Colonic mucosa (tissue), 4 donors: ENCODE data around the gene FYTTD1. TPM values are rescaled to one million over a fixed set of nuclear protein-coding genes. Genes with fewer than 3 reads are reported as not detected.
"Not testable (repeated sequence)": the region's sequence is repeated elsewhere in the genome, so short reads cannot be mapped to it uniquely, and the experiment has no call there.

ENCODE experiments used
- DNase-seq: peaks from one replicate; pipeline ENCODE4 v3.0.0-alpha.2; 2020
- H3K27ac ChIP-seq: fragments of 200-600 bp; one replicate; pipeline ENCODE4 v1.8.0; 2021
- H3K27me3 ChIP-seq: fragments of 200-600 bp; one replicate; pipeline ENCODE4 v1.8.0; 2021
- H3K36me3 ChIP-seq: fragments of 200-600 bp; one replicate; pipeline ENCODE4 v1.8.0; 2021
- H3K4me1 ChIP-seq: fragments of 200-600 bp; one replicate; pipeline ENCODE4 v1.8.0; 2021; ENCODE audit warnings: mild to moderate bottlenecking
- H3K4me3 ChIP-seq: fragments of 200-600 bp; one replicate; pipeline ENCODE4 v1.8.0; 2021
- H3K9ac ChIP-seq, 2 donors: one replicate each; pipeline ENCODE4 v1.7.0; 2013; ENCODE audit warnings: control low read depth in 2 of 2, low read depth in 2 of 2, low read length in 2 of 2
- H3K9me3 ChIP-seq: fragments of 200-600 bp; one replicate; pipeline ENCODE4 v1.8.0; 2021
- intact Hi-C: fragments of 100-400 bp; cut with DNase I; formaldehyde crosslinking; loops from one replicate; pipeline ENCODE4 v1.14.1; 2022
- total RNA-seq, 2 donors: library from RNA; stranded (reverse); fragmentation: NEBNext Ultra II Directional in 1 of 2; extraction: Animal tissue kit (Norgen Biotek cat#: 25700) in 1 of 2; gene quantifications; one replicate each; pipeline ENCODE4 v1.2.1, GENCODE V29; 2021
- TF ChIP-seq, protein P1 (sequence below): fragments of 200-600 bp; IDR thresholded peaks from one replicate; pipeline ENCODE4 v1.8.0; 2022; ENCODE audit warnings: antibody characterized with exemption, mild to moderate bottlenecking
- donor health status: healthy.
- donor health status: DM: no; HTN: no; CAD: no.
- donor health status: DM: no; HTN: no; CAD: no.

FYTTD1 gene
- total RNA-seq, 2 donors from 2014 or later = 27.1 to 37.7 TPM

DNA sequence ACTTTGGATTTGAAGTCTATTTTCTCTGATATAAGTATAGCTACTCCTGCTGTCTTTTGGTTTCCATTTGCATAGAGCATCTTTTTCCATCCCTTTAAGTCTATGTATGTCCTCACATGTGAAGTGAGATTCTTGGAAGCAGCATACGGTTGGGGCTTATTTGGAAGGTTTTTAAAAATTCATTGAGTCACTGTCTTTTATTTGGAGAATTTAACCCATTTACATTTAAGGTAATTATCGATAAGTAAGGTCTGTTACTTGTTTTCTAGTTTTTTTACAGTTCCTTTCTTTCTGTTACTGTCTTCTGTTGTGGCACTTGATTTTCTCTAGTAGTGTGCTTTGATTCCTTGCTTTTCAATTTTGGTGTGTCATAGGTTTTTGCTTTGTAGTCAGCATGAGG is 26.9 kb upstream of the FYTTD1 start:
- DNase-seq = no peak
- no peaks in the 10 kb centered on the region for H3K4me1 ChIP-seq
- TF ChIP-seq, protein P1, sequence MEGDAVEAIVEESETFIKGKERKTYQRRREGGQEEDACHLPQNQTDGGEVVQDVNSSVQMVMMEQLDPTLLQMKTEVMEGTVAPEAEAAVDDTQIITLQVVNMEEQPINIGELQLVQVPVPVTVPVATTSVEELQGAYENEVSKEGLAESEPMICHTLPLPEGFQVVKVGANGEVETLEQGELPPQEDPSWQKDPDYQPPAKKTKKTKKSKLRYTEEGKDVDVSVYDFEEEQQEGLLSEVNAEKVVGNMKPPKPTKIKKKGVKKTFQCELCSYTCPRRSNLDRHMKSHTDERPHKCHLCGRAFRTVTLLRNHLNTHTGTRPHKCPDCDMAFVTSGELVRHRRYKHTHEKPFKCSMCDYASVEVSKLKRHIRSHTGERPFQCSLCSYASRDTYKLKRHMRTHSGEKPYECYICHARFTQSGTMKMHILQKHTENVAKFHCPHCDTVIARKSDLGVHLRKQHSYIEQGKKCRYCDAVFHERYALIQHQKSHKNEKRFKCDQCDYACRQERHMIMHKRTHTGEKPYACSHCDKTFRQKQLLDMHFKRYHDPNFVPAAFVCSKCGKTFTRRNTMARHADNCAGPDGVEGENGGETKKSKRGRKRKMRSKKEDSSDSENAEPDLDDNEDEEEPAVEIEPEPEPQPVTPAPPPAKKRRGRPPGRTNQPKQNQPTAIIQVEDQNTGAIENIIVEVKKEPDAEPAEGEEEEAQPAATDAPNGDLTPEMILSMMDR = no peak
- no peak overlapping the region for H3K9ac ChIP-seq
- no peak overlapping the region for H3K4me3 ChIP-seq
- H3K27me3 ChIP-seq = no peaks in the 10 kb centered on the region
- no peaks in the 10 kb centered on the region for H3K36me3 ChIP-seq
- no peaks in the 10 kb centered on the region for H3K9me3 ChIP-seq
- intact Hi-C loops = no loop called here
- no peak overlapping the region for H3K27ac ChIP-seq

DNA sequence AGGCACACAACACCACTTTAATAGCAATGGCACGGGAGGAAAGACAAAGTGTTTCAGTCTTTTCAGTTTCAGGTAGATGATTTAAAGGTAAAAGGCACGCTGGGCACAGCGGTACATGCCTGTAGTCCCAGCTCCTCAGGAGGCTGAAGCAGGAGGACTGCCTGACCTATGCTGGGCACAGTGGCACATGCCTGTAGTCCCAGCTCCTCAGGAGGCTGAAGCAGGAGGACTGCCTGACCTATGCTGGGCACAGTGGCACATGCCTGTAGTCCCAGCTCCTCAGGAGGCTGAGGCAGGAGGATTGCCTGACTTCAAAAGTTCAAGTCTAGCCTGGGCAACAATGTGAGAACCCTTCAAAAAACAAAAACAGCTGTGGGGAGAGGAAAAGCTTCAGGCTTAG is 21.8 kb upstream of the FYTTD1 start:
- intact Hi-C loops, H3K9ac ChIP-seq, H3K4me3 ChIP-seq, H3K27me3 ChIP-seq, H3K4me1 ChIP-seq, H3K9me3 ChIP-seq, H3K27ac ChIP-seq, DNase-seq, H3K36me3 ChIP-seq: not testable (repeated sequence)

DNA sequence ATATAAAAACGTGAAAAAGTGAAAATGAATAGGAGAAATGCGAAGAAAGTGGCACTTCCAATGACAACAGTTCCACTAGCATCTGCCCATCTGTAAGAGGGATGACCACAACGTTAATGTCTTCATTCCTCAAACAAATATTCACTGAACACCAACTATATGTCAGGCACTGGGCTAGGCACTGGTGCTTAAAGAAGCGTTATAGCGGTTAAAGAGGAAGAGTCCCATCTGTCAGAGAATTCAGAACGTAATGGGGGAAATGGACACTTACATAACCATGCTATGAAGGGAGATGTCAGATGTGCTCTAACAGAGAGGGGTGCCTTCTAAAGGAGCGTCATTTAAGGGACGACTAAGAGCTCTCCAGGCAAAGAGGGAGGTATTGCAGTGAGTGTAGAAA is 21.2 kb upstream of the FYTTD1 start:
- no peaks in the 10 kb centered on the region for H3K36me3 ChIP-seq
- H3K9me3 ChIP-seq = no peaks in the 10 kb centered on the region
- intact Hi-C loops = no loop called here

DNA sequence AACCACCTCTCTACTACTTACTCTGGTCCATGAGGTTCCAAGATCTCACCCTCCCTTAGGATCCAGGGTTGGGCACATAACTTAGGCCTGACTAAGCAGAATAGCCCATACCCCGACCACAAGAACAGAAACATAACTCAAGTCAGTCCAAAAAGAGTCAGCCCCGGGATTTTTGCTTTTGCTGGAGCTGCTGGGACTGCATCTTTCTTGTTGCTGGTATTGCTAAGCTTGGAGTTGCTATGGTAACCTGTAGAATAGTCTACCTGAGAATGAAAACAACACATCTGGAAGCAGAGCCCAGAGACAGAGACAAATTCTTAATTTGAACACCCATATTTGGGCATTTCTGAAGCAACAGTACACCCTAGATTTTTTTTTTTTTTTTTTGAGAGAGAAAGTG is 19.5 kb upstream of the FYTTD1 start:
- no peaks in the 10 kb centered on the region for H3K36me3 ChIP-seq
- H3K9ac ChIP-seq = no peak overlapping the region
- no peak overlapping the region for H3K27ac ChIP-seq
- no peaks in the 10 kb centered on the region for H3K27me3 ChIP-seq
- H3K4me3 ChIP-seq = no peak overlapping the region
- TF ChIP-seq, protein P1 = no peak
- peaks cover 4% of the 10 kb centered on the region for H3K4me1 ChIP-seq
- intact Hi-C loops = no loop called here
- H3K9me3 ChIP-seq = no peaks in the 10 kb centered on the region
- no peak for DNase-seq

More for the DNA sequence above, 21.2 kb upstream of the FYTTD1 start:
- no peak overlapping the region for H3K27ac ChIP-seq
- H3K4me3 ChIP-seq = no peak overlapping the region
- no peak overlapping the region for H3K9ac ChIP-seq
- TF ChIP-seq, protein P1 = no peak
- H3K27me3 ChIP-seq = no peaks in the 10 kb centered on the region
- no peaks in the 10 kb centered on the region for H3K4me1 ChIP-seq
- no peak for DNase-seq

DNA sequence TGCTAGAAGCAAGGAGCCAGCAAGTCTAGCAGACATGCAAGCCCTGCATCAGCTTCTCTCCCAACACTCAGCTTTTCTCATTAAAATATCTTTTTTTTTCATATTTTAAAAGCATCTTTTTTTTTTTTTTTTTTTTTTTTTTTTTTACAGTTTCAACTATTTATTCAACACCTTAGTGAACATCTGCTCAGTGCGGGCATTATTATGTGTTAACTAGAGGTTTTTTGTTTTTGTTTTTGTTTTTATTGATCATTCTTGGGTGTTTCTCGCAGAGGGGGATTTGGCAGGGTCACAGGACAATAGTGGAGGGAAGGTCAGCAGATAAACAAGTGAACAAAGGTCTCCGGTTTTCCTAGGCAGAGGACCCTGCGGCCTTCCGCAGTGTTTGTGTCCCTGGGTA is 18.9 kb upstream of the FYTTD1 start:
- H3K4me1 ChIP-seq, intact Hi-C loops, H3K9ac ChIP-seq, H3K36me3 ChIP-seq, H3K27me3 ChIP-seq, DNase-seq, H3K4me3 ChIP-seq, H3K27ac ChIP-seq, H3K9me3 ChIP-seq: not testable (repeated sequence)

DNA sequence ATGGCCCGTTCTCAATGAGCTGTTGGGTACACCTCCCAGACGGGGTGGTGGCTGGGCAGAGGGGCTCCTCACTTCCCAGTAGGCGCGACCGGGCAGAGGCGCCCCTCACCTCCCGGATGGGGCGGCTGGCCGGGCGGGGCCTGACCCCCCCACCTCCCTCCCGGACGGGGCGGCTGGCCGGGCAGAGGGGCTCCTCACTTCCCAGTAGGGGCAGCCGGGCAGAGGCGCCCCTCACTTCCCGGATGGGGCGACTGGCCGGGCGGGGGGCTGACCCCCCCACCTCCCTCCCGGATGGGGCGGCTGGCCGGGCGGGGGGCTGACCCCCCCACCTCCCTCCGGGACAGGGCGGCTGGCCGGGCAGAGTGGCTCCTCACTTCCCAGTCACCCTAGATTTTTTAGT is 18.2 kb upstream of the FYTTD1 start:
- intact Hi-C loops, DNase-seq, H3K9ac ChIP-seq, H3K27me3 ChIP-seq, H3K9me3 ChIP-seq, H3K4me1 ChIP-seq, H3K36me3 ChIP-seq, H3K4me3 ChIP-seq, H3K27ac ChIP-seq: not testable (repeated sequence)

DNA sequence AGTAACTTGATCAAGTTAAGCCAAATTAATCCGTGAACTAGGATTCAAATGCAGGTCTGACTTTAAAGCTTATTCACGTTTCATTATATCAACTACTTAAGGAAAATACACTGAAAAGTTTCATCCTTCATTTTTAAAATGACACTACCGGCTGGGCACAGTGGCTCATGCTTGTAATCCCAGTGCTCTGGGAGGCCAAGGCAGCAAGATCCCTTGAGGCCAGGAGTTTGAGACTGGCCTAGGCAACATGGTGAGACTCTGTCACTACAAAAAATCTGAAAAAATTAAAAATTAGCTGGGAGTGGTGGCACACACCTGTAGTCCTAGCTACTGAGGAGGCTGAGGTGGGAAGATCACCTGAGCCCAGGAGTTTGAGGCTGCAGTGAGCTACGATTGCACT is 16.6 kb upstream of the FYTTD1 start:
- TF ChIP-seq, protein P1 = no peak
- Histone ChIP-seq H3K9me3 (no peaks in the 10 kb centered on the region), H3K4me3 (no peak overlapping the region), H3K4me1 (peaks cover 14% of the 10 kb centered on the region), H3K9ac (no peak overlapping the region), H3K27ac (no peak overlapping the region), H3K27me3 (no peaks in the 10 kb centered on the region), H3K36me3 (no peaks in the 10 kb centered on the region)
- intact Hi-C loops = no loop called here
- DNase-seq = no peak
